Kidney (tissue), 14 donors: ENCODE data around the gene ACSBG1. TPM values are rescaled to one million over a fixed set of nuclear protein-coding genes. Genes with fewer than 3 reads are reported as not detected.

Source experiments
- DNase-seq, 5 donors: peaks; one replicate each; pipeline ENCODE4 v3.0.0-alpha.2; 2013 to 2020
- FAIRE-seq: peaks from 2 replicates; lab custom pipeline; 2012; peaks lifted over from hg19 to GRCh38; lab: Jason Lieb, UNC
- H3K27ac ChIP-seq, 2 donors: one replicate each; pipeline ENCODE4 v1.7.0; 2013; ENCODE audit warnings: low read depth in 2 of 2, low read length in 2 of 2, inconsistent platforms in 1 of 2
- H3K27me3 ChIP-seq: one replicate; pipeline ENCODE4 v1.7.1; 2013; ENCODE audit warnings: low read length, inconsistent platforms; ENCODE audit not compliant: control insufficient read depth, insufficient read depth
- H3K36me3 ChIP-seq, 3 donors: one replicate each; pipeline versions ENCODE4 v1.7.0 to v1.7.1; 2013; ENCODE audit warnings: low read length in 3 of 3, control low read depth in 1 of 3, inconsistent platforms in 1 of 3; ENCODE audit not compliant: insufficient read depth in 3 of 3, control insufficient read depth in 2 of 3
- H3K4me1 ChIP-seq, 3 donors: one replicate each; pipeline versions ENCODE4 v1.7.0 to v1.7.1; 2013; ENCODE audit warnings: low read length in 3 of 3, inconsistent platforms in 1 of 3, low read depth in 1 of 3; ENCODE audit not compliant: control insufficient read depth in 2 of 3, insufficient read depth in 2 of 3
- H3K4me3 ChIP-seq, 3 donors: one replicate each; pipeline versions ENCODE4 v1.7.0 to v1.8.1; 2013; ENCODE audit warnings: low read length in 3 of 3, control low read depth in 1 of 3, inconsistent platforms in 1 of 3
- H3K9ac ChIP-seq, 3 donors: one replicate each; pipeline versions ENCODE4 v1.7.0 to v1.7.1; 2013; ENCODE audit warnings: low read length in 3 of 3, control low read depth in 1 of 3, inconsistent platforms in 1 of 3
- H3K9me3 ChIP-seq, 3 donors: one replicate each; pipeline versions ENCODE4 v1.7.0 to v1.7.1; 2013; ENCODE audit warnings: low read length in 3 of 3, control low read depth in 1 of 3, inconsistent platforms in 1 of 3; ENCODE audit not compliant: control insufficient read depth in 2 of 3, insufficient read depth in 1 of 3
- CTCF ChIP-seq: IDR thresholded peaks from 3 replicates; pipeline ENCODE4 v1.5.1; 2012; ENCODE audit warnings: mild to moderate bottlenecking, moderate library complexity, borderline replicate concordance; ENCODE audit not compliant: insufficient read depth; ENCODE audit errors: extremely low read depth
- intact Hi-C: fragments of 100-400 bp; cut with DNase I; formaldehyde crosslinking; loops from one replicate; pipeline ENCODE4 v1.11.1; 2022
- polyA plus RNA-seq: library from polyadenylated mRNA; stranded (reverse); fragments of 350-450 nt; fragmentation: Illumina TruSeq; extraction: RNeasy Lipid Tissue Mini Kit (QIAGEN cat#74804); gene quantifications from one replicate; pipeline ENCODE4 v1.2.3, GENCODE V29; 2014; ENCODE audit warnings: low read depth, low replicate concordance; ENCODE audit not compliant: insufficient read depth
- total RNA-seq: library from RNA; stranded (reverse); fragmentation: NEBNext Ultra II Directional; extraction: Animal tissue kit (Norgen Biotek cat#: 25700); gene quantifications from one replicate; pipeline ENCODE4 v1.2.1, GENCODE V29; 2021
- donor health status: control.
- donor health status: control.
- donor health status: control.
- donor health status: control.
- donor health status: control.
- donor health status: DM: yes; HTN: yes; CAD: no.
- donor health status: Normal renal cell carcinoma (clear cell type).

The ACSBG1 gene
- total and polyA plus RNA-seq, 2 donors from 2014 or later: 0.13 to 0.86 TPM

- no peak overlapping the region for H3K4me3 ChIP-seq
- FAIRE-seq: no peak
- TF ChIP-seq CTCF: no peak
Measured at GRCh38 chr15:78222745-78223395, 11.5 kb downstream of the ACSBG1 start.

GRCh38 chr15:78220713-78221112 is 13.7 kb downstream of the ACSBG1 start:
- TF ChIP-seq CTCF: no peak
- FAIRE-seq (no peak), DNase-seq (no peak)
- no peaks in the 10 kb centered on the region for H3K36me3 ChIP-seq
- H3K27ac ChIP-seq: no peak overlapping the region
- H3K27me3 ChIP-seq: no peaks in the 10 kb centered on the region
- H3K4me3 ChIP-seq: no peak overlapping the region
- peaks cover 0 to 3% (median 0%) of the 10 kb centered on the region in 3 donors for H3K4me1 ChIP-seq
- no peaks in the 10 kb centered on the region for H3K9me3 ChIP-seq
- no peak overlapping the region for H3K9ac ChIP-seq
- intact Hi-C loops: no loop called here

More at GRCh38 chr15:78222745-78223395, 11.5 kb downstream of the ACSBG1 start:
- no peak overlapping the region for H3K27ac ChIP-seq
- H3K36me3 ChIP-seq: no peaks in the 10 kb centered on the region
- no peaks in the 10 kb centered on the region for H3K9me3 ChIP-seq
- no peaks in the 10 kb centered on the region for H3K27me3 ChIP-seq
- DNase-seq: no peak
- no peak overlapping the region for H3K9ac ChIP-seq
- intact Hi-C loops: no loop called here
- H3K4me1 ChIP-seq: no peaks in the 10 kb centered on the region

GRCh38 chr15:78216276-78217104 is 17.9 kb downstream of the ACSBG1 start:
- no peak for TF ChIP-seq CTCF
- peaks cover 0 to 3% (median 0%) of the 10 kb centered on the region in 3 donors for H3K4me1 ChIP-seq
- H3K36me3 ChIP-seq: no peaks in the 10 kb centered on the region
- DNase-seq (peak in 1 of 5 donors; percentile 57), FAIRE-seq (no peak)
- no peak overlapping the region for H3K9ac ChIP-seq
- H3K27ac ChIP-seq: no peak overlapping the region
- no peaks in the 10 kb centered on the region for H3K9me3 ChIP-seq
- no peaks in the 10 kb centered on the region for H3K27me3 ChIP-seq
- intact Hi-C loops: no loop called here
- no peak overlapping the region for H3K4me3 ChIP-seq
